Stimulated activated CD4-positive, alpha-beta T cell treated with anti-CD3 and anti-CD28 coated beads, Interleukin-15, amount 100 ng/mL, for 24 hours (primary cell): ENCODE results near the gene AREL1.
"Not testable (repeated sequence)": the region's sequence is repeated elsewhere in the genome, so short reads cannot be mapped to it uniquely, and the experiment has no call there.

Experiments used
- DNase-seq: peaks from one replicate; pipeline ENCODE4 v3.0.0-alpha.2; 2020

AREL1 gene, protein sequence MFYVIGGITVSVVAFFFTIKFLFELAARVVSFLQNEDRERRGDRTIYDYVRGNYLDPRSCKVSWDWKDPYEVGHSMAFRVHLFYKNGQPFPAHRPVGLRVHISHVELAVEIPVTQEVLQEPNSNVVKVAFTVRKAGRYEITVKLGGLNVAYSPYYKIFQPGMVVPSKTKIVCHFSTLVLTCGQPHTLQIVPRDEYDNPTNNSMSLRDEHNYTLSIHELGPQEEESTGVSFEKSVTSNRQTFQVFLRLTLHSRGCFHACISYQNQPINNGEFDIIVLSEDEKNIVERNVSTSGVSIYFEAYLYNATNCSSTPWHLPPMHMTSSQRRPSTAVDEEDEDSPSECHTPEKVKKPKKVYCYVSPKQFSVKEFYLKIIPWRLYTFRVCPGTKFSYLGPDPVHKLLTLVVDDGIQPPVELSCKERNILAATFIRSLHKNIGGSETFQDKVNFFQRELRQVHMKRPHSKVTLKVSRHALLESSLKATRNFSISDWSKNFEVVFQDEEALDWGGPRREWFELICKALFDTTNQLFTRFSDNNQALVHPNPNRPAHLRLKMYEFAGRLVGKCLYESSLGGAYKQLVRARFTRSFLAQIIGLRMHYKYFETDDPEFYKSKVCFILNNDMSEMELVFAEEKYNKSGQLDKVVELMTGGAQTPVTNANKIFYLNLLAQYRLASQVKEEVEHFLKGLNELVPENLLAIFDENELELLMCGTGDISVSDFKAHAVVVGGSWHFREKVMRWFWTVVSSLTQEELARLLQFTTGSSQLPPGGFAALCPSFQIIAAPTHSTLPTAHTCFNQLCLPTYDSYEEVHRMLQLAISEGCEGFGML

DNA sequence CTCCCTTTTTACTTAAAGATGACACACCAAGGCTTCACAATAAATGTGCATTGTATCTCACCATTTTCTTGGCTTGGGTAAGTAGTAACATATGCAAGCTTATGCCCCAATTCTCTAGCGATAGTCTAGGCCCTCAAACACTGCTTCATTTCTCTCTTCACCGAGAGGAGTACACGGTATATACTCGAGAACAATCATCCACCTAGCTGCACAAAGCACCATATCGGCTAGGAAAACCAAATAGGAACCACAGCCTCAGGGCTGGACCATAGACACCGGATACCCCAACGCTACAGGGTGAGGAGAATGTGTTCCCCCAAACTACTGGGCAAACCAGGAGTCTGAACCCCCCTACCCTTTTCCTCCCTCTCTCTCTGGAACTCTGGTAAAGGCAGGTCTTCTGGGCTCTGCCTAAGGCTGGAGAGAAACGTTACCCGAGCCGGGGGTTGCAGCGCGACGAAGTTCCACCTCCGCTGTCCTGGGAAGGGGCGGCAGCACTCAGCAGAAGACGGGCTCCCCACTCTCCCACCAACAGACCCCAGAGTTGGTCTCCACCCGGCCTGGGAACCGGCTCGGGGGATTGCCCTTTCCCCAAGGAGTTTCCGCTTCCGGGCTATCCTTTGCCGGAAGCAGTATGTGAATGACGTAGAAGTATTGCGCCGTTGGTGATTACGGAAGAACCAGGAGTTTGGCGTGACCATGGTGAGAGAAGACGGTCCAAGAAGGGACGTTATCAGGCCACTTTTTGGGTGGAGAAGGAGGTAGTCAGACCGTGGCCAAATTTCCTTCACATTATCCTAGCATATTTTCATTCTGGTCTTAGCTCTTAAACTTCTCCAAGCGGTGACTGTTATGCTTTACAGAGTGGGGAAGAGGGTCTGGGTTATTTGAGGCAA lies at the start of gene AREL1, which contains the start of gene FCF1:
TSS of gene AREL1 (minus strand) at position 582 of the 896 bp plus-strand sequence. CDS start 27,465 bp downstream, outside the sequence.
TSS of gene FCF1 (plus strand) at position 646 of the 896 bp plus-strand sequence. CDS start at position 700, 54 bp downstream.
- DNase-seq = peak; percentile 84

DNA sequence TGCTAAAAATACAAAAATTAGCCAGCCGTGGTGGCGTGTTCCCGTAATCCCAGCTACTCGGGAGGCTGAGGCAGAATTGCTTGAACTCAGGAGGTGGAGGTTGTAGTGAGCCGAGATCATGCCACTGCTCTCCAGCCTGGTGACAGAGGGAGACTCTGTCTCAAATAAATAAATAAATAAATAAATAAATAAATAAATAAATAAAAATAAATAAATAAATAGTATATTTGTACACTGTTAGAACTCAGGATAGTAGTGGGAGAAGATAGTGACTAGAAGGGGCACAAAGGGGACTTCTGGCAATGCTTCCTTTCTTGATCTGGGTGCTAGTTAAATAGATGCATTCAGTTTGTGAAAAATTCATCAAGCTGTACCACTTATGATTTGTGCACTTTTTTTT lies 45.6 kb upstream of the AREL1 start:
- not testable (repeated sequence) for DNase-seq

DNA sequence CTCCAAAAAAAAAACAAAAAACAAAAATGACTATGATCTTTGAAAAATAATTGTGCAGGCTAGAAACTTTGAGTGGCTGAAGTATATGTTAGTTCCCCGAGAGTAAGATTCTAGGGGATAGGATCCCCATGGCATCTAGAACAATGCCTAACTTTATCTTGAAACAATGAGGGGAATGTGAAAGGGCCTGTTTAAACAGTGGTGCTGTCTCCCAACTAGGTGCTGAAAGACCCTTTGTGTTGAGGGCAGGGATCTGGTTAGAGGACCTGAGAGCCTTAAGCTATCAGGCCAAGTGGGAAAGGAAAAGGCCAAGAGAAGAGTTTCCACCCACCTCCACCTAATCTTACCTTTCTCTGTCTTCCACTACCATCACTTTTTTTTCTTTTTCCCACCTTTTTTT lies 43.4 kb upstream of the AREL1 start:
- DNase-seq = no peak

DNA sequence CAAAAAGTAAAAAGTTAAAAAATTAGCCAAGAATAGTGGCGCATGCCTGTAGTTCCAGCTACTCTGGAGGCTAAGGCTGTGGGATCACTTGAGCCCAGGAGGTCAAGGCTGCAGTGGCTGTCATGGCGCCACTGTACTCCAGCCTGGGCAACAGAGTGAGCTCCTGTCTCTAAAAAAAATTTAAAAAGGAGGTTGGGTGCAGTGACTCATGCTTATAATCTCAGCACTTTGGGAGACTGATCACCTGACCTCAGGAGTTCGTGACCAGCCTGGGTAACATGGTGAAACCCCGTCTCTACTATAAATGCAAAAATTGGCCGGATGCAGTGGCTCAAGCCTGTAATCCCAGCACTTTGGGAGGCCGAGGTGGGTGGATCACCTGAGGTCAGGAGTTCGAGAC lies 42.0 kb upstream of the AREL1 start:
- no peak for DNase-seq

DNA sequence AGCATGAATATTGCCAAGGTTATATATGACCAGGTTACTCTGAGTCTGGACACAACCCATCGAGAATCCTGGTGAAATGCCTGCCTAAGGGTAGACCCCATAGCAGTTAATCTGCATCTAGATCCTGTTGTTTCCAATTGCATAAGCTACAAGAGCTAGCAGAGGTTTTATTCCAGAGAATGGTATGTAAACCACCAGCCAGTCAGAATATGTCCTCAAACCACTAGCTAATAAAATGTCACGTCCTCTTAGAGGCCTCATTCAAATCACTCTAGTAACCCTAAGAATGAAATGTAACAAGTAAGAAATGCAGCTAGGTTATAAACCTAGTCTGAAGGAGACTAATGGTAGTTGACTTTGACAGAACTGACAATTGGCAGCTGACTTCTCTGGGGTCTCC lies 41.3 kb upstream of the AREL1 start:
- no peak for DNase-seq

DNA sequence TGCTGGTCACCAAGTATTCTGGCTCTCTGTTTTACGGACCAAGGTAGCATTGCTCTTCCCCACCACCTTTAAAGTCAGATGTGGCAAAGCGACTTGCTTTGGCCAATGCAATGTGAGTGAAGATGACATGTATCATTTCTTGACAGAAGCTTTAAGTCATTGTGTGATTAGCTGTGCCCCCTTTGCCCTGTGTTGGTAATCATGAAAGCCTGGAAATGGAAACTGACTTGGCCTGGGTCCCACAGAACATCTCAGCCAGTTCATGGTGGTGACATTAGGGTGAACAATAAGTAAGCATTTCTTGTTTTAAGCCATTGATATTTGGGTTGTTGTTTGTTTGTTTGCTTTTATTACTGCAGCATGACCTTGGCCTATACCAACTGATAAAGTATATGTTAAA lies 34.4 kb upstream of the AREL1 start:
- no peak for DNase-seq

DNA sequence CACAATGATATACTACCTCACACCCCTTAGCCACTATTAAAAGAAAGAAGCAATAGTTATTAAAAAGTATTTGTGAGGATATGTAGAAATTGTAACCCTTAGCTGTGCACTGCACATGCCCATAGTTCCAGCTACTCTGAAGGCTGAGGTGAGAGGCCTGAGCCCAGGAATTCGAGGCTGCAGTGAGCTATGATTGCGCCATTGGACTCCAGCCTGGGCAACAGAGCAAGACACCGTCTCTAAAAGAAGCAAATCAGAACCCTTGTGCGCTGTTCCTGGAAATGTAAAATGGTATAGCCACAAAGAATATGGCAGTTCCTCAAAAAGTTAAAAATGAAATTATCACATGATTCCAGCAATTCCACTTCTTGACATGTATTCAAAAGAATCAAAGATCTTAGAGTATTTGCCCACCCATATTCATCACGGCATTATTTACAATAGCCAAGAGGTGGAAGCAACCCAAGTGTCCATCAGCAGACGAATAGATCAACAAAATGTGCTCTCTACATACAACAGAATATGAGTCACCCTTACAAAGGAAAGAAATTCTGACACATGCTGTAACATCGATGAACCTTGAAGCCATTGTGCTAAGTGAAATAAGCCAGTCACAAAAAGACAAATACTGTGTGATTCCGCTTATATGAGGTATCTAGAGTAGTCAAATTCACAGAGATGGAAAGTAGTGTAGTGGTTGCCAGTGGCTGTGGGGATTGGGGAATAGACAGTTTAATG lies 26.6 kb upstream of the AREL1 start:
- DNase-seq = no peak

DNA sequence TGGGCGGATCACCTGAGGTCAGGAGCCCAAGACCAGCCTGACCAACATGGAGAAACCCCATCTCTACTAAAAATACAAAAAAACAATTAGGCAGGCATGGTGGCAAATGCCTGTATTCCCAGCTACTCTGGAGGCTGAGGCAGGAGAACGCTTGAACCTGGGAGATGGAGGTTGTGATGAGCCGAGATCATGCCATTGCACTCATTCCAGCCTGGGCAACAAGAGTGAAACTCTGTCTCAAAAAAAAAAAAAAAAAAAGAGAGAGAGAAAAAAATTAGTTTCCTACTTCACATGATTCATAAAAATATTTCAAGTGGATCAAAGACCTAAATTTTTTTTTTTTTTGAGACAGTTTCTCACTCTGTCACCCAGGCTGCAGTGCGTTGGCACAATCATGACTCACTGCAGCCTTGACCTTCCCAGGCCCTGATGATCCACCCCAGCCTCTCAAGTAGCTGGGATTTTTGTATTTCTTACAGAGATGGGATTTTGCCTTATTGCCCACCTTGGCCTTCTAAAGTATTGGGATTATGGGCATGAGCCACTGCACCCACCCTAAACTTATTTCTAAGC lies 25.0 kb upstream of the AREL1 start:
- no peak for DNase-seq

DNA sequence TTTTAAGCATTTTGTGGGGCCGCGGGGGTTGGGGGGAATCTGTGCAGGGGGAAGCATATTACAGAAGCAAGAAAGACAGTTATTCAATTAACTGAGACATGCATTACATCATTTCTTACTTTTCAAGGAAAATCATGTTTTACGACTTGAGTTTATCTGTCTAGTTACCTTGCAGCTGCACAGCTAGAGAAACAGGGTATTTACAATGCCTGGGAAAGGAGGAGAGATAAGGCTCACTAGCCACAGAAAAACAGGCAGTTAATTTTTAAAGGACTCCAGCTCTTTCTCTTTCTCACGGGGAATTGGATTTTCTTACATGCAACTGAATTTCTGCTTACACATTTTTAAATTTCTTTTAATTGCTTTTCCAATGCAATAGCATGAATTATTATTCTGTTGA lies 22.2 kb upstream of the AREL1 start:
- DNase-seq = no peak

DNA sequence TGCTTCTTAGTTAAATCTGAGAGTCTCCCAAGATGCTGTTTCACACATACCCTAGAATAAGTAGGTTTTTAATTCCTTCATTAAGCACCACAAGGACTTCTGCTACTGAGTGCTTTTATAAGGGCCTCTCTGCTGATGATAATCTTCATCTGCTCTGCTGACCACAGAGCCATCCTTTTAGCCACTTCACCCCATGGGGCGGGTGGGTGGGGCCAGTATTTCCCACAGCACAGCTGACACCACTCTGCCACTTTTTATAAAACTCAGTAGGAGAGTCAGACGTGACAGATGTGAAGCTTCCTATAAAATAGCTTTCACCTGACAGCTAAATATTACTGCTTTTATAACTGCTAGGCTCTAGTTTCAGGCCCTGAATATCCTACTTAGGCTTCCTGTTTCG lies 20.3 kb upstream of the AREL1 start:
- DNase-seq = no peak

DNA sequence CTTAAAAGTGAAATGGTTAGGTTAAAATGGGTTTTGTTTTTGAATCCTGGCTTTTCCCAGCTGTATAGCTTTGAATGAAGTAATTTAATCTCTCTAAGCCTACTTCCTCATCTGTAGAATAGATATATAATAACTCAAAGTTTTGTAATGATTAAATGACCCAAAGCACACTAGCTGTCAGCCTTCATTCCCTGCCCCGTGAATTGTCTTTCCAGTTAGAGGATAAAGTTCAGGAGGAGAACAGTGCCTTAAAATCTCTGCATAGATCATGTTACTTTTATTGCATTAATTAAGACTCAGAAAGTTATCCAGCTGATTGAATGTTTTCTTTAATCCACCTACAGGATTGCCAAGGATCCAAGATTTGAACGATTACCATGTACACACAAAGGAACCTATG lies 19.5 kb upstream of the AREL1 start:
- no peak for DNase-seq

DNA sequence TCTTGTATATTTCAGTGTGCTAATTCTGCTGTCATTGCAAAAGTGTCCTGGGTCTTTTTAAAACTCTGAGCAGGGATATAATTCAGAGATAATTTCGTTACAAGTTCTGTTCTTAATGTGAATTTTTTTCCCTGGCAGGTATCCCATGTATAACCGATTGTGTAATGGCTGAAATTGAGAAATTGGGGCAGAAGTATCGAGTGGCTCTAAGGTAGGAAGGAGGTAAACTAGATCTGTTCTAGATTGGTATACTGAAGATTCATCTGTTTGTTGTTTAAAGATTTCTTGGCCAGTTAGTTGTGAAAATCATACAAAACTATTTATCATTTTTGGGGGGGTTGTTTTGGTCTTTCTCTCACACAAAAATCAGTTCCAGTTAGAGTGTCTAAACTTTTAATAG lies 10.3 kb upstream of the AREL1 start:
- DNase-seq = no peak

DNA sequence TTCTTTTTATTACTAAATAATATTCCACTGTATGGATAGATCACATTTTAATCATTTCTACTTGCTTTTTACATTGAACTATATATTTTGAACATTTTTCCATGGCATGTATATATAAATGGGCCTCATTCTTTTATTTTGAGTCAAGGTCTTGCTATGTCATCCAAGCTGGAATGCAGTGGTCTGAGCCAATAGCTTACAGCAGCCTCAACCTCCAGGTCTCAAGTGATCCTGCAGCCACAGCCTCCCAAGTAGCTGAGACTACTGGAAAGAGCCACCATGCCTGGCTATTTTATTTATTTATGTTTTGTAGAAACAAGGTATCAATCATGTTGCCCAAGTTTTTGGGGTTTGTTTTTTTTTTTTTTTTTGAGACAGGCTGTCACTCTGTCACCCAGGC lies 7.6 kb upstream of the AREL1 start:
- no peak for DNase-seq

DNA sequence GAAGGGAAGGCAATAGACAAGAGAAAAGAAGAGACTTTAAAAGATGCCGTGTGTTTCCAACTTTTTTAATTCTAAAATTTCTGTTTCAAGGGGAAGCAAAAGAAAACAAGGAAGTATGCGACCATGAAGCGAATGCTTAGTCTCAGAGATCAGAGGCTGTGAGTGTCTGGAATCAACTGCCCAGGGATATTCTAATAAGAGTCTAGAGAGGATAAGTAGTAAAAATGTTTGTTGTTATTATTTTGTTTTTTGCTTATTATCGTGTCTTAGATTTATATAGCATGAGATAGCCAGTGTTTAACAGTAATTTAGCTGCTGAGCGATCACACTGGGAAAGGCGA lies 485 bp upstream of the AREL1 start:
- DNase-seq = no peak

DNA sequence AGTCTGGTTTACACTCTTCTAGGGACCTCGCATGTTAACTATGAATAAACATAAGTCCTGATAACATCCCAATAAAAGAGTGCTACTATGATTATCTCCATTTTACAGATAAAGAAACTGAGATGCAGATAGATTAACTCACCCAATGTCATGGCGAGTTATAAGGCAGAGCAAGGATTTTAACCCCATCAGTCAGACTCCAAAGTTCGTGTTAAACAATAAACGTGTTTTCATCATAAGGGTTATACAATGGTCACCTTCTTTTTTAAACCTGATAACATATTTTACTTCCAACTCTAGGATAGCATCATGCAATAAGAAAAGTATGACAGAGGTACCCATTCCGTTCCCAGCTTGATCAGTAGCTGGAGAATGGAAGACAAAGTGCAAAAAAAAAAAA lies 1.2 kb downstream of the AREL1 start:
- DNase-seq = no peak

DNA sequence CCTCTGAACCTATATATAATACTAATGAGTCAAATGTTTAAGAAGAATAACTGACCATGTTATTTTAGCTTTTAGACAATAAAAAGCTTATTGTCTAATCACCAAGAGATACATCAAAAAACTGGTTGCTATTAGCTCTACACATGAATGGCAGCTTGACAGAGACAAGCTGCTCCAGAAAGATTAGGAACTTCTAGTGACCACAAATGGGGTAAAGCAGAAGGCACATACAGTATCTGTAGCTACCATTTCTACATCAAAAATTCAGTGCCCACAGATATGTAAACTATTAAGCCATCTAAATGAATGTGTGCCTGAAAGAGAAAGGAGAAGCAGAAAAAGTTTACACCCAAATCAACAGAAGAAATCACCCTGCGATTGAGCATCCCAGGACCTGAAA lies 2.4 kb downstream of the AREL1 start:
- DNase-seq = no peak

DNA sequence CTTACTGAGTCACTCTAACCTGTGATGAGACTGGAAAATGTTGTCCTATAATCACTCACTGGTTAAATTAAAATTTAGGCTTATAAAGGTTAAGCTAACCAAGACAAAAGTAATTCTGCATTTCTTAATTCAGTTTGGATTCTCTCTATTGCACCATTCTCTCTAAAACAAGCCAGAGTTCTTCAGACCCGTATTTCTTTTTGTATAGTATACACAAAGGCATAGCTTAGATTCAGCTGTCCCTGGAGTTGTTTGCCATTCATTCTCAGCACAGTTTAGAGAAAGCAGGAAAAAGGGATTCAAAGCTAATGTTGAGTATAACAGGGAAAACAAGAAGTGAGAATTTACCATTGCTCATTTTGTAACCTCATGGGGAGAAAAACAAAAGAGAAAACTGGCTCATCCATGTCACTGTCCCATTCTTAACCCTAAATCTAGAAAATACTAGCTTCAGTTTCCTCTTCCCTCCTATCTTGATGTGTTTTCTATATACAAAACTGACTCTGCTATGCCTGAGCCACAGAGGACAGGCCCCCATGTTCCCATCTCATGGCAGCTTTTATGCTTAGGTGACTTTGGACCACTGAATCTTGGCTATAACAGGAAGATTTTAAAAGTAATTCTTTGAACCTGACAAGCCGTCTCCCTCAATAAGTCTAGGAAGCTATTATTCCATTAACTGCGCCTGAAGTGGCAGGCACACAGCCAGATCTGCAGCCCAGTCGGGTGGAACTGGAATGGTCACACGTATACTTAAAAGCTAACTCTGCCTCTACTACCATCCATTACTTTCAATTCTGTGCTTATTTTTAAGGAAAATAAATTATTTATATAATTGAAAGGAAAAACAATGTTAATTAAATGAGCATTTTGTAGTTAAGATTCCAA lies 7.0 kb downstream of the AREL1 start:
- no peak for DNase-seq

DNA sequence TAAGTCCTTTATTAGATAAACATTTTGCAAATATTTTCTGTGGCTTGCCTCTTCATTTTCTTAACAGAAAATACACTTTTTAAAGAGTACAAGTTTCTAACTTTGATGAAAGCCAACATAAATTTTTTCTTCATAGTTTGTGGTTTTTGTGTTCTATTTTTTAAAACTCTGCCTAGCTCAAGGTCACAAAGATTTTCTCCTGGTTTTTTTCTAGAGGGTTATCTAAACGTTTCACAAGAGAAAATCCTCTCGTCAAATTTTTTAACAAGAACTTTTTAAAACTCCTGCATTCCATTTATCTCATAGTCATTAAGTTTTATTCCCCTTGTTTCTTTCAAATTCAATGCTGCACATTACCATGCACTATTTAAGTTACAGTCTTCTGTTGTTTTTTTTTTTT lies 8.2 kb downstream of the AREL1 start:
- no peak for DNase-seq

DNA sequence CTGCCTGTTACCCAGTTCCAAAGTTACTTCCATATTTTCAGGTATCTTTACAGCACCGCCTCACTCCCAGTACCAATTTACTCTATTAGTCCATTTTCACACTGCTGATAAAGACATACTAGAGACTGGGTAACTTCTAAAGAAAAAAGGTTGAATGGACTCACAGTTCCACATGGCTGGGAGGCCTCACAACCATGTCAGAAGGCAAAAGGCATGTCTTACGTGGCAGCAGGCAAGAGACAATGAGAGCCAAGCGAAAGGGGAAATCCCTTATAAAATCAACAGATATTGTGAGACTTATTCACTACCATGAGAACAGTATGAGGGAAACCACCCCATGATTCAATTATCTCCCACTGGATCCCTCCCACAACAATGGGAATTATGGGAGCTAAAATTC lies 9.8 kb downstream of the AREL1 start:
- no peak for DNase-seq

DNA sequence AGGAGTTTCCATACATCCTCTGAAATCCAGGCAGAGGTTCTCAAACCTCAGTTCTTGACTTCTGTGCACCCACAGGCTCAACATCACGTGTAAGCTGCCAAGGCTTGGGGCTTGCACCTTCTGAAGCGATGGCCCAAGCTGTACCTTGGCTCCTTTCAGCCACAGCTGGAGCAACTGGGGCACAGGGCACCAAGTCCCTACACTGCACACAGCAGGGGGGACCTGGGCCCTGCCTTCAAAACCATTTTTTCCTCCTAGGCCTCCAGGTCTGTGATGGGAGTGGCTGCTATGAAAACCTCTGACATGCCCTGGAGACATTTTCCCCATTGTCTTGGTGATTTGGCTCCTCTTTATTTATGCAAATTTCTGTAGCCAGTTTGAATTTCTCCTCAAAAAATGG lies 10.6 kb downstream of the AREL1 start:
- DNase-seq = no peak

DNA sequence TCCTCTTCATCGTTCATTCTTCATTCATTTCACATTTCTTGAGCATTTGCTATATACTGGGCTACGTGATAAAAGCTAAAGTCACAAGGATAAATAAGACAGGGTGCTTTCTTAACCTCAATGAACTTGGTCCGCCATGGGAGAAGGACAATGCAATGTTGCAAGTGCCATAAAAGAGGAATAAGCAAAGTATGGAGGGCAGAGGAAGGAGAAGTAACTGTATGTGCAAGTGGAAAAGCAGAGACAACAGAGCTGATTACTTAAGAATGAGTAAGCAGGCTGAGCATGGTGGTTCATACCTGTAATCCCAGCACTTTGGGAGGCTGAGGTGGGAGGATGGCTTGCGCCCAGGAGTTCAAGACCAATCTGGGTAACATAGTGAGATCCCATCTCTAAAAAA lies 14.4 kb downstream of the AREL1 start:
- DNase-seq = no peak
